Measurements from ENCODE around the gene TTC14.
"Not testable (repeated sequence)": the region's sequence is repeated elsewhere in the genome, so short reads cannot be mapped to it uniquely, and the experiment has no call there.

TTC14 gene

DNA sequence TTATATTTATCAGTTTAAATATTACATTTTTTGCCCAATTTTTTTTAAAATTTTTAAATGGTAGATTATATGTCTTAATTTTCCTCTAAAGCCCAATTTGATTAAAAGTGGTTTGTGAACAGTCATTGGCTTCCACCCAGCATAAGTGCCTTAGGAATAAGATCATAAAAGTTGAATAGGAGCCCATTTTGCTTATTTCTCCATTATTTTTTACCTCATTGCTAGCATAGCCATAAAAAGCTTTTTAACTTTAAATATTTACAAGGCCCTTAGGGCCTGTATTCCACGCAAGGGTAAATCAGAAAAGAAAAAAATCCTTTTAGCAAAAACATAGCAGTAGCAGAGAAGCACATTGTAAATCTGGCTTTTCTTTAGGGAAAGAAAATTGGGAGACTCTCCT, 9.0 kb downstream of the TTC14 start:
- Histone ChIP-seq H3K4me1 (ENCODE audit: insufficient read depth, low read length) (no peaks in the 10 kb centered on the region), H3K36me3 (ENCODE audit: insufficient read depth, low read length) (peaks cover 68% of the 10 kb centered on the region), H3K9me3 (ENCODE audit: low read length) (no peaks in the 10 kb centered on the region), H3K27me3 (ENCODE audit: insufficient read depth, low read length) (no peaks in the 10 kb centered on the region), H2AFZ (ENCODE audit: low read depth, low read length) (no peak overlapping the region), H3K4me3 (ENCODE audit: low read length) (no peak overlapping the region)

GRCh38 chr3:180612364-180612763, 10.4 kb downstream of the TTC14 start:
- Histone ChIP-seq H3K4me3 (ENCODE audit: low read length) (no peak overlapping the region), H2AFZ (ENCODE audit: low read depth, low read length) (no peak overlapping the region)

DNA sequence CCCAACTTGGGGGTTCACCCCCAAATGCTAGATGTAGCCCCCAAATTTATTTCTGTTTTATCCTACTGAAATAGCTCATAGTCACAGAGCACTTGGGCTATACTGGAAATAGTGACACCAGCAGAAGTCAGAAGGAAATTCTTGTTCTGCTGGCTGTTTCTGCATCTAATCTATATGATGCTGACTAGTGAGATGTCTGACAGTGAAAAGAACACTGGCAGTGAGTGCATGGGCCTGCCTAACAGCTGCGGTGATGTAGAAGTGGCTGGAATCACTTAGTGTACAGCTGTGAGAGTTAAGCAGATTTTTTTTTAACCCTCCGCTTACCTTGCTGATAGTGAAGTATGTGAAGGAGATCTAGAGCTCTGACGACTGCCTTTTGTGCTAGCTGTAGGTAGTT, 14.0 kb downstream of the TTC14 start:
- Histone ChIP-seq H3K36me3 (ENCODE audit: insufficient read depth, low read length) (peaks cover 26% of the 10 kb centered on the region), H3K27me3 (ENCODE audit: insufficient read depth, low read length) (no peaks in the 10 kb centered on the region), H3K4me1 (ENCODE audit: insufficient read depth, low read length) (no peaks in the 10 kb centered on the region), H2AFZ (ENCODE audit: low read depth, low read length) (no peak overlapping the region), H3K9me3 (ENCODE audit: low read length) (no peaks in the 10 kb centered on the region), H3K4me3 (ENCODE audit: low read length) (no peak overlapping the region)

More at GRCh38 chr3:180612364-180612763, 10.4 kb downstream of the TTC14 start:
- Histone ChIP-seq H3K27me3 (ENCODE audit: insufficient read depth, low read length) (no peaks in the 10 kb centered on the region), H3K4me1 (ENCODE audit: insufficient read depth, low read length) (no peaks in the 10 kb centered on the region), H3K36me3 (ENCODE audit: insufficient read depth, low read length) (peaks cover 54% of the 10 kb centered on the region), H3K9me3 (ENCODE audit: low read length) (no peaks in the 10 kb centered on the region)

- Histone ChIP-seq H3K4me1 (ENCODE audit: insufficient read depth, low read length) (no peaks in the 10 kb centered on the region), H3K36me3 (ENCODE audit: insufficient read depth, low read length) (peaks cover 16% of the 10 kb centered on the region), H3K4me3 (ENCODE audit: low read length) (no peak overlapping the region), H3K27me3 (ENCODE audit: insufficient read depth, low read length) (no peaks in the 10 kb centered on the region), H2AFZ (ENCODE audit: low read depth, low read length) (no peak overlapping the region), H3K9me3 (ENCODE audit: low read length) (no peaks in the 10 kb centered on the region)
Measured at GRCh38 chr3:180617049-180617448, 15.1 kb downstream of the TTC14 start.

DNA sequence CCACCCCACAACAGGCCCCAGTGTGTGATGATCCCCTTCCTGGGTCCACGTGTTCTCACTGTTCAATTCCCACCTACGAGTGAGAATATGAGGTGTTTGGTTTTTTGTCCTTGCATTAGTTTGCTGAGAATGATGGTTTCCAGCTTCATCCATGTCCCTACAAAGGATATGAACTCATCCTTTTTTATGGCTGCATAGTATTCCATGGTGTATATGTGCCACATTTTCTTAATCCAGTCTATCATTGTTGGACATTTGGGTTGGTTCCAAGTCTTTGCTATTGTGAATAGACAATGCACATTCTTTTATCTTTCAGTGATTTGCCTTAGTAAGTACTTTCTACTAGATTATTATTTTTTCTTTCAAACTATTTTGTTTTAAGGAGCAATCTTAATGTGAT, 16.6 kb downstream of the TTC14 start:
- not testable (repeated sequence) for H3K4me1 ChIP-seq (ENCODE audit: insufficient read depth, low read length); H3K4me3 ChIP-seq (ENCODE audit: low read length); H3K27me3 ChIP-seq (ENCODE audit: insufficient read depth, low read length); H3K9me3 ChIP-seq (ENCODE audit: low read length); H2AFZ ChIP-seq (ENCODE audit: low read depth, low read length); H3K36me3 ChIP-seq (ENCODE audit: insufficient read depth, low read length)

GRCh38 chr3:180619723-180620122, 17.8 kb downstream of the TTC14 start:
- Histone ChIP-seq H3K9me3 (ENCODE audit: low read length) (no peaks in the 10 kb centered on the region), H3K4me3 (ENCODE audit: low read length) (no peak overlapping the region), H3K4me1 (ENCODE audit: insufficient read depth, low read length) (no peaks in the 10 kb centered on the region), H3K27me3 (ENCODE audit: insufficient read depth, low read length) (no peaks in the 10 kb centered on the region), H3K36me3 (ENCODE audit: insufficient read depth, low read length) (no peaks in the 10 kb centered on the region), H2AFZ (ENCODE audit: low read depth, low read length) (no peak overlapping the region)

DNA sequence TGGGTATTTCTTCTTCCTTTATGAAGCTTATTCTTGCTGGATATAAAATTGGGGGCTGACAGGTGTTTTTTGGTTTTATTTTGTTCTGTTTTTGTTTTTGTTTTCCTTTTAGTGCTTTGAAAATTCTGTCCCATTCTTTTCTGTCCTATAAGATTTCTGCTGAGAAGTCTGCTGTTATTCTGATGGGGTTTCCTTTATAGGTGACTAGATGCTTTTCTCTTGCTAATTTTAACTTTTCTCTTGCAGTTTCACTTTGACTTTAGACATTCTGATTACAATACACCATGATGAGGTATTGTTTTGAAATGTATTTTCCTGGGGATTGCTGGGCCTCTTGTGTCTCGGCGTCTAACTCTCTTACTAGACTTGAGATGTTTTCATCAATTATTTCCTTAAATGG, 22.8 kb downstream of the TTC14 start:
- Histone ChIP-seq H2AFZ (ENCODE audit: low read depth, low read length) (no peak overlapping the region), H3K36me3 (ENCODE audit: insufficient read depth, low read length) (peaks cover 3% of the 10 kb centered on the region), H3K4me1 (ENCODE audit: insufficient read depth, low read length) (no peaks in the 10 kb centered on the region), H3K27me3 (ENCODE audit: insufficient read depth, low read length) (no peaks in the 10 kb centered on the region), H3K4me3 (ENCODE audit: low read length) (no peak overlapping the region), H3K9me3 (ENCODE audit: low read length) (no peaks in the 10 kb centered on the region)

- Histone ChIP-seq H3K4me1 (ENCODE audit: insufficient read depth, low read length) (no peaks in the 10 kb centered on the region), H2AFZ (ENCODE audit: low read depth, low read length) (no peak overlapping the region), H3K9me3 (ENCODE audit: low read length) (no peaks in the 10 kb centered on the region), H3K36me3 (ENCODE audit: insufficient read depth, low read length) (peaks cover 3% of the 10 kb centered on the region), H3K27me3 (ENCODE audit: insufficient read depth, low read length) (no peaks in the 10 kb centered on the region), H3K4me3 (ENCODE audit: low read length) (no peak overlapping the region)
Measured at GRCh38 chr3:180626844-180627243, 24.9 kb downstream of the TTC14 start.

- H3K27me3 ChIP-seq (ENCODE audit: insufficient read depth, low read length), result no peaks in the 10 kb centered on the region
- H3K4me3 ChIP-seq (ENCODE audit: low read length), result no peak overlapping the region
- H3K4me1 ChIP-seq (ENCODE audit: insufficient read depth, low read length), result no peaks in the 10 kb centered on the region
- H3K9me3 ChIP-seq (ENCODE audit: low read length), result no peaks in the 10 kb centered on the region
- no peak overlapping the region for H2AFZ ChIP-seq (ENCODE audit: low read depth, low read length)
- H3K36me3 ChIP-seq (ENCODE audit: insufficient read depth, low read length), result peaks cover 3% of the 10 kb centered on the region
Measured at GRCh38 chr3:180630371-180630770, 28.4 kb downstream of the TTC14 start.

DNA sequence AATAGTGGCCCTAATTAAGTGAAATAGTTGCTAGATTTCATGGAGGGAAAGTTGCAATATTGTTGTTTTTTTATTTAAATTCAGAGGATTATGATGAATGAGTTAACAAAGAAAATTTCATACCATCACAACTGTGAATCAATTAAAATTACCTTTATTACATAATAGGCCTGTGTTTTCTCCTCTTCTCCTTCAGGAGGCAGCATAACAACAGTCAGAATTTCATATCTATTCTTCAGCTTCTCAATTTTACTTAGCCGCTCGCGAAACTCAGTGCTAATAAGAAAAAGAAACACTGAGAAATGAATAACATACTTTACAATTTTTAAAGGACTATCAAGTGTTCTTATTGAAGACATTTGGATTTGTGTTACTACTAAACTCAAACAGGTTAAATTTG, 29.4 kb downstream of the TTC14 start:
- Histone ChIP-seq H3K36me3 (ENCODE audit: insufficient read depth, low read length) (peaks cover 3% of the 10 kb centered on the region), H3K4me3 (ENCODE audit: low read length) (no peak overlapping the region), H2AFZ (ENCODE audit: low read depth, low read length) (no peak overlapping the region), H3K27me3 (ENCODE audit: insufficient read depth, low read length) (no peaks in the 10 kb centered on the region), H3K4me1 (ENCODE audit: insufficient read depth, low read length) (no peaks in the 10 kb centered on the region), H3K9me3 (ENCODE audit: low read length) (no peaks in the 10 kb centered on the region)

GRCh38 chr3:180633722-180634121, 31.8 kb downstream of the TTC14 start:
- Histone ChIP-seq H2AFZ (ENCODE audit: low read depth, low read length) (no peak overlapping the region), H3K36me3 (ENCODE audit: insufficient read depth, low read length) (no peaks in the 10 kb centered on the region), H3K4me3 (ENCODE audit: low read length) (no peak overlapping the region), H3K9me3 (ENCODE audit: low read length) (no peaks in the 10 kb centered on the region), H3K27me3 (ENCODE audit: insufficient read depth, low read length) (no peaks in the 10 kb centered on the region), H3K4me1 (ENCODE audit: insufficient read depth, low read length) (no peaks in the 10 kb centered on the region)

DNA sequence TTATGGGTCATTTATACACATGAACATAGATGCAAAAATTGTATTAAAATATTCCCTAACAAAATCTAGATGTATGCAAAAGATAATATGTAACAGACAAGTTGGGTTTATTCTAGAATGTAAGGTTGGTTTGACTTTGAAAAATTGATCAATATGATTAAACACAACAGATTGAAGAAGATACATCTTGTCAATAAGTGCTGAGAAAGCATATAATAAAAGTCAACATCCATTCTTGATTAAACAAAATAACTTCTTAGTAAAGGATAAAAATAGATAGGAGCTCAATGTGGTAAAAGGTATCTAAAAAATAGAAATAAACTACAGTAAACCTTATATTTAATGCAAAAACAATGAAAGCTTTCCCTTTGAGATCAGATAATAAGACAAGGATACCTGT, 39.0 kb downstream of the TTC14 start:
- Histone ChIP-seq H3K4me1 (ENCODE audit: insufficient read depth, low read length) (no peaks in the 10 kb centered on the region), H3K9me3 (ENCODE audit: low read length) (no peaks in the 10 kb centered on the region), H3K36me3 (ENCODE audit: insufficient read depth, low read length) (no peaks in the 10 kb centered on the region), H2AFZ (ENCODE audit: low read depth, low read length) (no peak overlapping the region), H3K4me3 (ENCODE audit: low read length) (no peak overlapping the region), H3K27me3 (ENCODE audit: insufficient read depth, low read length) (peaks cover 2% of the 10 kb centered on the region)

GRCh38 chr3:180646187-180646790, 44.3 kb downstream of the TTC14 start:
- Histone ChIP-seq H2AFZ (ENCODE audit: low read depth, low read length) (no peak overlapping the region), H3K4me1 (ENCODE audit: insufficient read depth, low read length) (no peaks in the 10 kb centered on the region), H3K9me3 (ENCODE audit: low read length) (no peaks in the 10 kb centered on the region), H3K4me3 (ENCODE audit: low read length) (no peak overlapping the region), H3K27me3 (ENCODE audit: insufficient read depth, low read length) (peaks cover 4% of the 10 kb centered on the region), H3K36me3 (ENCODE audit: insufficient read depth, low read length) (no peaks in the 10 kb centered on the region)

DNA sequence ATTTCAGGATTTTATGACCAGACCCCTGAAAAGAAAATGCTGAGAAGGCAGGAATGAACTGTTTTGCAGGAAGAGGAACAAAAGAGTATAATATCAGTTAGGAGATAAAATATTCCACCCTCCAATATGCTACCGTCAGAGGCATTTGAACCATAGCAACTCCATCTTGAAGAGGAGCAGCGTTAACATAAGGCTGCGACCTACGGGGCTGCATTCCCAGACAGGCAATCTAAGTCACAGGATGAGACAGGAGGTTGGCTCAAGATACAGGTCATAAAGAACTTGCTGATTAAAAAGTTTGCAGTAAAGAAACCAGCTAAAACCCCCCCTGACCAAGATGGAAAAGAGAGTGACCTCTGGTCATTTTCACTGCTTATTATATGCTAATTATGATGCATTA, 54.4 kb downstream of the TTC14 start:
- H3K36me3 ChIP-seq (ENCODE audit: insufficient read depth, low read length), result no peaks in the 10 kb centered on the region
- no peak overlapping the region for H3K4me3 ChIP-seq (ENCODE audit: low read length)
- H3K27me3 ChIP-seq (ENCODE audit: insufficient read depth, low read length), result no peaks in the 10 kb centered on the region
- no peaks in the 10 kb centered on the region for H3K4me1 ChIP-seq (ENCODE audit: insufficient read depth, low read length)
- no peaks in the 10 kb centered on the region for H3K9me3 ChIP-seq (ENCODE audit: low read length)
- H2AFZ ChIP-seq (ENCODE audit: low read depth, low read length), result peak overlapping the region; percentile 29

Measured in neuron (in vitro differentiated cells).